HepG2 (cell line): ENCODE data around the gene ABHD12. TPM values are rescaled to one million over a fixed set of nuclear protein-coding genes. Genes with fewer than 3 reads are reported as not detected.

Source experiments
- ATF7-NPFF ChIP-seq: sonication (generic); formaldehyde crosslinking; IDR thresholded peaks from 2 replicates; pipeline ENCODE4 v1.8.1; 2023; ENCODE audit warnings: mild to moderate bottlenecking, low read depth, missing genetic modification reagents, moderate library complexity
- CREB1 ChIP-seq, 2 experiments: fragments of 450-650 bp in 1 of 2; IDR thresholded peaks; 2 replicates each; pipeline ENCODE4 v1.6.1; 2016 to 2017; ENCODE audit warnings: control low read depth in 1 of 2, mild to moderate bottlenecking in 1 of 2, missing compliant biosample characterization in 1 of 2, missing genetic modification characterization in 1 of 2
- CSRNP2 ChIP-seq: sonication (generic); formaldehyde crosslinking; conservative IDR thresholded peaks from 2 replicates; pipeline ENCODE4 v1.8.0; 2022; ENCODE audit warnings: low read depth, missing genetic modification reagents
- FOSL2 ChIP-seq: sonication (generic); formaldehyde crosslinking; IDR thresholded peaks from 2 replicates; pipeline ENCODE4 v1.4.0; 2020; ENCODE audit warnings: missing genetic modification reagents
- GATA4 ChIP-seq: sonication (generic); IDR thresholded peaks from 2 replicates; pipeline ENCODE4 v1.6.1; 2016; ENCODE audit warnings: antibody characterized with exemption, low read depth, borderline replicate concordance
- PRDM4 ChIP-seq: sonication (generic); formaldehyde crosslinking; IDR thresholded peaks from 2 replicates; pipeline ENCODE4 v1.9.0; 2021; ENCODE audit warnings: missing genetic modification reagents, borderline replicate concordance
- SKI ChIP-seq: fragments of 450-650 bp; IDR thresholded peaks from one replicate; pipeline ENCODE4 v1.6.1; 2018; ENCODE audit warnings: mild to moderate bottlenecking; ENCODE audit not compliant: partially characterized antibody
- TEAD3 ChIP-seq: optimal IDR thresholded peaks from 2 replicates; pipeline ENCODE3; 2016; ENCODE audit warnings: borderline replicate concordance
- ZBTB33 ChIP-seq: sonication (generic); formaldehyde crosslinking; IDR thresholded peaks from 2 replicates; pipeline ENCODE4 v1.4.0; 2020; ENCODE audit warnings: missing genetic modification reagents
- ZBTB37 ChIP-seq: sonication (generic); formaldehyde crosslinking; IDR thresholded peaks from 2 replicates; pipeline ENCODE4 v1.4.0; 2020; ENCODE audit warnings: mild to moderate bottlenecking, missing genetic modification reagents
- ZNF430 ChIP-seq: sonication (generic); formaldehyde crosslinking; IDR thresholded peaks from 2 replicates; pipeline ENCODE4 v1.9.0; 2021; ENCODE audit warnings: mild to moderate bottlenecking, missing genetic modification reagents
- ZNF670 ChIP-seq: sonication (generic); formaldehyde crosslinking; IDR thresholded peaks from 2 replicates; pipeline ENCODE4 v1.8.0; 2022; ENCODE audit warnings: mild to moderate bottlenecking, missing genetic modification reagents, borderline replicate concordance
- ZNF687 ChIP-seq: sonication (generic); formaldehyde crosslinking; IDR thresholded peaks from 2 replicates; pipeline ENCODE4 v1.5.1; 2020; ENCODE audit warnings: mild to moderate bottlenecking, missing genetic modification reagents, moderate library complexity
- polyA plus RNA-seq, 8 experiments: library from polyadenylated mRNA; depleted of rRNA in 3 of 8; stranded (reverse) in 7 of 8; unstranded in 1 of 8; fragments of >200 nt; fragmentation: Illumina TruSeq in 4 of 8; extraction: Trizol in 4 of 8; gene quantifications; 2 replicates each; pipeline versions ENCODE4 v1.2.1 to v1.2.3, GENCODE V29; 2011 to 2016; ENCODE audit warnings: low read depth in 4 of 8, missing spikeins in 1 of 8, mixed read lengths in 1 of 8; ENCODE audit not compliant: insufficient read depth in 1 of 8
- total RNA-seq, 5 experiments: library from RNA; depleted of rRNA; stranded (reverse); fragments of >200 nt; fragmentation: Illumina TruSeq; extraction: Trizol; gene quantifications; 2 replicates each; pipeline ENCODE4 v1.2.3, GENCODE V29; 2016; ENCODE audit warnings: low read depth in 1 of 5

Gene ABHD12
- total and polyA plus RNA-seq, 2 of the 13 experiments (the other 11 are each of a cell fraction or from before 2014, with no cell fraction given), result 23.5 to 72.1 TPM

- TF ChIP-seq PRDM4 (CRISPR knock-in tag), result no peak
- 0 out of 2 replicates have a peak, but pooled peaks have one; percentile 33 for TF ChIP-seq ZNF430
- TF ChIP-seq ZBTB33 (CRISPR knock-in tag), result 0 out of 2 replicates have a peak, but pooled peaks have one; percentile 26
- TF ChIP-seq TEAD3 (CRISPR knock-in tag), result peak; percentile 50
- no peak for TF ChIP-seq ZBTB37 (CRISPR knock-in tag)
- TF ChIP-seq ZNF670 (CRISPR knock-in tag), result no peak
- TF ChIP-seq SKI, result no peak
- no peak for TF ChIP-seq ATF7-NPFF (CRISPR knock-in tag)
- no peak for TF ChIP-seq GATA4
- TF ChIP-seq ZNF687, result peak; percentile 64
- peak; percentile 33; the same call in 1 of the 2 replicates for TF ChIP-seq FOSL2
- no peak for TF ChIP-seq CSRNP2 (CRISPR knock-in tag)
- no peak for TF ChIP-seq CREB1 (IDR thresholded peaks at IDR 0.05)
- no peak for TF ChIP-seq CREB1 (CRISPR knock-in tag; IDR thresholded peaks at IDR 0.05)
These were observed 53.8 kb downstream of the ABHD12 start (continued) for GRCh38 chr20:25336561-25337422.
